ENCODE results near the gene AHNAK. TPM values are rescaled to one million over a fixed set of nuclear protein-coding genes. Genes with fewer than 3 reads are reported as not detected.
"Not testable (repeated sequence)": the region's sequence is repeated elsewhere in the genome, so short reads cannot be mapped to it uniquely, and the experiment has no call there.

AHNAK gene, protein sequence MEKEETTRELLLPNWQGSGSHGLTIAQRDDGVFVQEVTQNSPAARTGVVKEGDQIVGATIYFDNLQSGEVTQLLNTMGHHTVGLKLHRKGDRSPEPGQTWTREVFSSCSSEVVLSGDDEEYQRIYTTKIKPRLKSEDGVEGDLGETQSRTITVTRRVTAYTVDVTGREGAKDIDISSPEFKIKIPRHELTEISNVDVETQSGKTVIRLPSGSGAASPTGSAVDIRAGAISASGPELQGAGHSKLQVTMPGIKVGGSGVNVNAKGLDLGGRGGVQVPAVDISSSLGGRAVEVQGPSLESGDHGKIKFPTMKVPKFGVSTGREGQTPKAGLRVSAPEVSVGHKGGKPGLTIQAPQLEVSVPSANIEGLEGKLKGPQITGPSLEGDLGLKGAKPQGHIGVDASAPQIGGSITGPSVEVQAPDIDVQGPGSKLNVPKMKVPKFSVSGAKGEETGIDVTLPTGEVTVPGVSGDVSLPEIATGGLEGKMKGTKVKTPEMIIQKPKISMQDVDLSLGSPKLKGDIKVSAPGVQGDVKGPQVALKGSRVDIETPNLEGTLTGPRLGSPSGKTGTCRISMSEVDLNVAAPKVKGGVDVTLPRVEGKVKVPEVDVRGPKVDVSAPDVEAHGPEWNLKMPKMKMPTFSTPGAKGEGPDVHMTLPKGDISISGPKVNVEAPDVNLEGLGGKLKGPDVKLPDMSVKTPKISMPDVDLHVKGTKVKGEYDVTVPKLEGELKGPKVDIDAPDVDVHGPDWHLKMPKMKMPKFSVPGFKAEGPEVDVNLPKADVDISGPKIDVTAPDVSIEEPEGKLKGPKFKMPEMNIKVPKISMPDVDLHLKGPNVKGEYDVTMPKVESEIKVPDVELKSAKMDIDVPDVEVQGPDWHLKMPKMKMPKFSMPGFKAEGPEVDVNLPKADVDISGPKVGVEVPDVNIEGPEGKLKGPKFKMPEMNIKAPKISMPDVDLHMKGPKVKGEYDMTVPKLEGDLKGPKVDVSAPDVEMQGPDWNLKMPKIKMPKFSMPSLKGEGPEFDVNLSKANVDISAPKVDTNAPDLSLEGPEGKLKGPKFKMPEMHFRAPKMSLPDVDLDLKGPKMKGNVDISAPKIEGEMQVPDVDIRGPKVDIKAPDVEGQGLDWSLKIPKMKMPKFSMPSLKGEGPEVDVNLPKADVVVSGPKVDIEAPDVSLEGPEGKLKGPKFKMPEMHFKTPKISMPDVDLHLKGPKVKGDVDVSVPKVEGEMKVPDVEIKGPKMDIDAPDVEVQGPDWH (N-terminal part only)
- 100 to 1,000 TPM in 1 of 2 donors, 10 to 100 TPM in 1; 80.3 to 131 TPM for total RNA-seq

GRCh38 chr11:62546244-62546928 lies at the start of gene AHNAK:
AHNAK (minus strand) TSS chr11:62546806; CDS start chr11:62536098, 10,708 bp downstream.
- Mint-ChIP-seq H3K4me1 (ENCODE audit: low read depth) (peaks cover 80% of the 10 kb centered on the region), H3K4me3 (peak within 1 kb of the TSS; percentile 81 to 96), H3K9me3 (no peaks in the 10 kb centered on the region), H3K27ac (no peak within 1 kb of the TSS), H3K36me3 (ENCODE audit: insufficient read depth in 2 of 2) (peaks cover 1 to 3% of the 10 kb centered on the region in 2 donors), H3K27me3 (ENCODE audit: low read depth) (peaks cover 9% of the 10 kb centered on the region)
- DNase-seq (peak; percentile 81 to 83), ATAC-seq (replicated peaks in 1 of 2) (peak; percentile 60 to 62)

DNA sequence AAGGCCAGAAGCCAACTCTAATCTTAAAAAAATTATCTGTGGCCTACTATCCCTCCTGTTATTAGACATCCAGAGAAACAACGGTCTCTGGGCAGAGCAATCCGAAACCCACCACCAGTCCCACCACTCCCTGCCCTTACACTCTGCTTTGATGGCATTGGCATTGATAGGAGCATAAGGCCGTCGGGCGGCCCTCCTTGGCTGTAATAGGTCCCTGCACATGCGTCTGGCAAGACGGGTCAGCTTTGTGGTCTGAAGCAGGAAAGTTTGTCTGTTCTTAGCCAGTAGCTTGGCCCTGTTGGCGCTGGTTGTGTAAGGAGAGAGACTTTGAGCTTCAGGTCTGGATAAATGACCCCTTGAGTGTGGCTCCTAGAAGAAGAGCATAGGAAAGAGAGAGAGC lies 48.5 kb upstream of the AHNAK start:
- H3K4me1 Mint-ChIP-seq (ENCODE audit: low read depth) = peaks cover 75% of the 10 kb centered on the region
- no peak overlapping the region for H3K4me3 Mint-ChIP-seq
- ATAC-seq (replicated peaks in 1 of 2) = no peak
- no peaks in the 10 kb centered on the region for H3K9me3 Mint-ChIP-seq
- H3K27me3 Mint-ChIP-seq (ENCODE audit: low read depth) = no peaks in the 10 kb centered on the region
- peak overlapping the region; percentile 15 for H3K27ac Mint-ChIP-seq
- no peak for DNase-seq
- peaks cover 26 to 49% of the 10 kb centered on the region in 2 donors for H3K36me3 Mint-ChIP-seq (ENCODE audit: insufficient read depth in 2 of 2)

DNA sequence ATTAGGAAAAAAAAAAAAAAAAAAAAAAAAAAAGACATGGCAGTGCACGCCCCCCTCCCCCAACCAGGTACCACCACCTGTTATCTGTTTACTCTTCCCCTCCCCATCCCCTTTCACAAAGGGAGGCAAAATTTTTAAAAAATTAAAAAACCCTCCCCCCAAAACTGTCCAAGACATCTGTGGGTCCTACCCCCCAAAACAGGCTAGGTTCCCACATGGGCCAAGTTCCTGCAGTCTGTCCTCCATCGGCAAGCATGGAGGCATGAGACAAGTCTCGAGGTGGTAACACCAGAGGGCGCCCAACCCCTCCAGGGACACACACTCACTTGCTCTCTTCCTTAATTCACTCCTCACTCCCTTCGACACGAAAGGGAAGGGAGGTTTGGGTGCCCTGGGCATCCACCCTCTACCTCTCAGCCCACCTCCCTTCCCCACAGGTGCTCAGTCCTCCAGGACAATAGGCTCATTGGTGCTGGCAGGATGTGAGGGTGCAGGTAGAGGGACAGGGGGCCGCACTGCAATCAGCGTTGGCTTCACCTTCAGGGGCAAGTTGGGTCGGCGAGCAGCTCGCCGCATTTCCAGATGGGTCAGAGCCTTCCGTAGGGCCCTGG lies 46.9 kb upstream of the AHNAK start:
- no peaks in the 10 kb centered on the region for H3K9me3 Mint-ChIP-seq
- peak overlapping the region; percentile 75 to 83 for H3K4me3 Mint-ChIP-seq
- ATAC-seq (replicated peaks in 1 of 2) (peak; percentile 21 to 28), DNase-seq (peak; percentile 78 to 85)
- H3K4me1 Mint-ChIP-seq (ENCODE audit: low read depth) = peaks cover 71% of the 10 kb centered on the region
- H3K27ac Mint-ChIP-seq = peak overlapping the region; percentile 95
- H3K36me3 Mint-ChIP-seq (ENCODE audit: insufficient read depth in 2 of 2) = peaks cover 14 to 40% of the 10 kb centered on the region in 2 donors
- H3K27me3 Mint-ChIP-seq (ENCODE audit: low read depth) = no peaks in the 10 kb centered on the region

GRCh38 chr11:62592989-62593421 lies 46.4 kb upstream of the AHNAK start:
- Mint-ChIP-seq H3K36me3 (ENCODE audit: insufficient read depth in 2 of 2) (peaks cover 11 to 35% of the 10 kb centered on the region in 2 donors), H3K4me3 (peak overlapping the region; percentile 97 to 99), H3K27ac (peak overlapping the region; percentile 90), H3K4me1 (ENCODE audit: low read depth) (peaks cover 65% of the 10 kb centered on the region), H3K27me3 (ENCODE audit: low read depth) (no peaks in the 10 kb centered on the region), H3K9me3 (no peaks in the 10 kb centered on the region)
- ATAC-seq (replicated peaks in 1 of 2) (no peak), DNase-seq (no peak)

DNA sequence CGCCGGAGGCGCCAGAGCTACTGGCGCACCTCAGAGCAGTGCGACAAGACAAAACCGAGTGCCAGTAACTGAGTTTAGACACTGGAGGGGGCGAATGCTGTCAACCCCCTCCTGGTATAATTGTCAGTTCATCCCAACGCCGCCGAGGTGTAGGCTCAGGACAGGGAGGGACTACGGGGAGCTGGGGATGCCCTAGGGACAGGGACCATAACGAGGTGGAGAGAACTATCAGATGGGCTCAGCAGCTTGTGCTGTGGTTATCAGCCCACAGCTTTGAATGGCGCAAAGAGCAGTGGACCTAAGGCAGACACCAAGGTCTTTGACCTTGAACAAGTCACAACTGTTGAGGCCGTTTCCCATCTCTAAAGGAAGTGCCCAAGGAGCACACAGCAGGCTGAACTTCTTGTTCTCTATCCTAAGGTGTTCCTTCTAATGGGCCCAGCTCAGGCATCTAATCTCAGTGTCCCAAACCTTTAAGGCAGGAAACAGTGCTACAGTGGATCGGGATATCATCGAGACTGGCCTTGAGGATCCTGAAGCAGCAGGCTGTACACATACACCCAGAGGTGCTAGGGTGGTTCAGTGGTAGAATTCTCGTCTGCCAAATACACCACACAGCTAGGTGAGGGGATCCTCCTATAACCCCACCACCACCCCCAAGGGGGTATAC lies 45.7 kb upstream of the AHNAK start:
- Mint-ChIP-seq H3K36me3 (ENCODE audit: insufficient read depth in 2 of 2) (peaks cover 8 to 30% of the 10 kb centered on the region in 2 donors), H3K27me3 (ENCODE audit: low read depth) (no peaks in the 10 kb centered on the region), H3K4me1 (ENCODE audit: low read depth) (peaks cover 58% of the 10 kb centered on the region), H3K4me3 (peak overlapping the region; percentile 97 to 99), H3K9me3 (no peaks in the 10 kb centered on the region), H3K27ac (peak overlapping the region; percentile 92)
- DNase-seq = no peak
- no peak for ATAC-seq (replicated peaks in 1 of 2)

GRCh38 chr11:62591448-62592145 lies 45.0 kb upstream of the AHNAK start, which contains the start of gene TUT1:
TUT1 (minus strand) TSS chr11:62591523; CDS start chr11:62591485, 38 bp downstream.
- DNase-seq = peak; percentile 94 to 96
- Mint-ChIP-seq H3K27me3 (ENCODE audit: low read depth) (no peaks in the 10 kb centered on the region), H3K9me3 (no peaks in the 10 kb centered on the region), H3K36me3 (ENCODE audit: insufficient read depth in 2 of 2) (peaks cover 5 to 26% of the 10 kb centered on the region in 2 donors), H3K4me3 (peak within 1 kb of the TSS; percentile 97 to 99), H3K4me1 (ENCODE audit: low read depth) (peaks cover 56% of the 10 kb centered on the region), H3K27ac (peak within 1 kb of the TSS; percentile 98)
- ATAC-seq (replicated peaks in 1 of 2) = peak; percentile 90 to 91

DNA sequence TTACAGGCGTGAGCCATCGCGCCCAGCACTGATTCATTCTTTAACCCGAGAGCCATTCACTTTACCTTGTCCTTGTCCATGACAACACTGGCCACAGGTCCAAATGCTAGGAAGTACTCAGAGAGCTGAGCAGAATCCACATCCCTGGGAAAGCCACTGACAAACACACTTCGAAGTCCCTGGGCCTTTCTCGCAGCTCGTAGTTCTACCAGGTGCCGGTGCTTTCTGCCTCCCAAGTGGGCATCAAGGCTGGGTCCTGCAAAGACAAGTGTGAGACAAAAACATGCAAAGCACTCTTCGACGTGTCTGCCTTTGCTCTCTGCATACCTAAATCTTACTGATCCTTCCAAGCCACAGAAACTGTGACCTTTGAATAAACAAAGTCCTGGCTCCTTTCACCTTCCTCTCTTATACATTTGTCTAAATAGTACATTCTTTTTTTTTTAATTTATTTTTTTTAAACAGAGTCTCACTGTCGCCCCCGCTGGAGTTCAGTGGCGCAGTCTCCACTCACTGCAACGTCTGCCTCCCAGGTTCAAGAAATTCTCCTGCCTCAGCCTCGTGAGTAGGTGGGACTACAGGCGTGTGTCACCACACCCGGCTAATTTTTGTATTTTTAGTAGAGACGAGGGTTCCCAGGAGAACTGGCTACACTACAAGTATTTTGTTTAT lies 42.5 kb upstream of the AHNAK start:
- Mint-ChIP-seq H3K36me3 (ENCODE audit: insufficient read depth in 2 of 2) (peaks cover 5 to 20% of the 10 kb centered on the region in 2 donors), H3K4me1 (ENCODE audit: low read depth) (peaks cover 45% of the 10 kb centered on the region), H3K4me3 (peak overlapping the region; percentile 97 to 99)

GRCh38 chr11:62585356-62585755 lies 38.8 kb upstream of the AHNAK start:
- not testable (repeated sequence) for H3K27me3 Mint-ChIP-seq (ENCODE audit: low read depth); H3K9me3 Mint-ChIP-seq; DNase-seq; H3K27ac Mint-ChIP-seq; H3K4me3 Mint-ChIP-seq; ATAC-seq (replicated peaks in 1 of 2)
- H3K36me3 Mint-ChIP-seq (ENCODE audit: insufficient read depth in 2 of 2) = peaks cover 2 to 14% of the 10 kb centered on the region in 2 donors
- peaks cover 13% of the 10 kb centered on the region for H3K4me1 Mint-ChIP-seq (ENCODE audit: low read depth)

More for the DNA sequence above, 42.5 kb upstream of the AHNAK start:
- Mint-ChIP-seq H3K9me3 (no peaks in the 10 kb centered on the region), H3K27me3 (ENCODE audit: low read depth) (no peaks in the 10 kb centered on the region), H3K27ac (no peak overlapping the region)
- ATAC-seq (replicated peaks in 1 of 2) (no peak), DNase-seq (peak in 1 of 2 donors; percentile 37)

- peaks cover 2 to 12% of the 10 kb centered on the region in 2 donors for H3K36me3 Mint-ChIP-seq (ENCODE audit: insufficient read depth in 2 of 2)
- H3K9me3 Mint-ChIP-seq; H3K27me3 Mint-ChIP-seq (ENCODE audit: low read depth); H3K27ac Mint-ChIP-seq; H3K4me1 Mint-ChIP-seq (ENCODE audit: low read depth); H3K4me3 Mint-ChIP-seq; DNase-seq; ATAC-seq (replicated peaks in 1 of 2): not testable (repeated sequence)
These were observed 35.1 kb upstream of the AHNAK start for GRCh38 chr11:62581735-62582134.

DNA sequence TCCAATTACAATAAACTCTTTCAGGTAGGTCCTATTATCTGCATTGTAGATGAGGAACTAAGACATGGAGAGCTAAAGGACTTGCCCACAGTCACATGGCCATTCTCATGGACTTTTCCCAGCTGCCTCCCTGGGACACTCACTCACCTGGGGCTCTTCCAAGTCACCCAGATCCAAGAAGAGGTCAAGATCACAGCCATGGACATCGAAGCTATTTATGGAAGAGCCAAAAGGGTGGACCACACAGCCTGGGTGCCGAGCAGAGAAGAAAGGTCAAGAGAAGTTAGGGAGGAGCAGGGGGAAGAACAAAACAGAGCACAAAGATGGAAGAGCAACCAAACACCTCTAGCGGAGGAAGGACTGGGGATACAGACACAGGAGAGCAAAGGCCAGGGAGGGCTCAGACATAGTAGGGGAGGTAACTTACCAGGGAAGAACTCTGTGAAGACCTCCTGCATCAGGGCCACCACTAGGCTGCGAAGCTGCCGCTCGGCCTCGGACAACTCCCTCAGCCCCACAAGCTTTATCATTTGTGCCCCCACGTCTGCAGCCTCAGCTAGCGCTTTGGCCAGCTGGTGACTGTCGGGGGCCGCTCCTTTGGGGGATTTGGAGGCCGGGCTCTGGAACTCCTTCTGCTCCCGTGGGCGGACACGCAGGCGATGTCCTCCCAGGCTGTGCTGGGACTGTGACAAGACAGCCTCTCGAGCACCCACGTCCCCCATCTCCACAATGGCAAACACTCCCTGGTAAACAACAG lies 34.5 kb upstream of the AHNAK start:
- ATAC-seq (replicated peaks in 1 of 2) (no peak), DNase-seq (no peak)
- H3K27ac Mint-ChIP-seq = no peak overlapping the region
- no peaks in the 10 kb centered on the region for H3K9me3 Mint-ChIP-seq
- no peaks in the 10 kb centered on the region for H3K27me3 Mint-ChIP-seq (ENCODE audit: low read depth)
- H3K4me1 Mint-ChIP-seq (ENCODE audit: low read depth) = no peaks in the 10 kb centered on the region
- peaks cover 0 to 11% of the 10 kb centered on the region in 2 donors for H3K36me3 Mint-ChIP-seq (ENCODE audit: insufficient read depth in 2 of 2)
- no peak overlapping the region for H3K4me3 Mint-ChIP-seq
